GM12891 (cell line): Measurements from ENCODE around the gene CAMTA1. TPM values are rescaled to one million over a fixed set of nuclear protein-coding genes. Genes with fewer than 3 reads are reported as not detected.
A peak's percentile ranks its signal among the peaks of the same experiment; 100 is the strongest.
"Not testable (repeated sequence)": the region's sequence is repeated elsewhere in the genome, so short reads cannot be mapped to it uniquely, and the experiment has no call there.

Source experiments
- DNase-seq: peaks from one replicate; pipeline ENCODE4 v3.0.0; 2011; ENCODE audit warnings: low spot score; ENCODE audit not compliant: insufficient read length
- FAIRE-seq: peaks from 2 replicates; lab custom pipeline; 2011; peaks lifted over from hg19 to GRCh38; lab: Jason Lieb, UNC
- PAX5 ChIP-seq: IDR thresholded peaks from 2 replicates; pipeline ENCODE4 v1.6.1; 2011; ENCODE audit warnings: low read length, moderate library complexity, mild to moderate bottlenecking; ENCODE audit not compliant: insufficient read depth, severe bottlenecking
- POLR2A ChIP-seq: IDR thresholded peaks from 2 replicates; pipeline ENCODE4 v1.6.1; 2011; ENCODE audit warnings: low read depth, low read length, control low read depth
- POLR2AphosphoS5 ChIP-seq: IDR thresholded peaks from 2 replicates; pipeline ENCODE4 v1.6.1; 2011; ENCODE audit warnings: low read depth, low read length, control low read depth
- POU2F2 ChIP-seq: IDR thresholded peaks from 2 replicates; pipeline ENCODE4 v1.6.1; 2011; ENCODE audit warnings: low read depth, mild to moderate bottlenecking, control low read depth, low read length, moderate library complexity
- SPI1 ChIP-seq: IDR thresholded peaks from 2 replicates; pipeline ENCODE4 v1.6.1; 2011; ENCODE audit warnings: low read depth, low read length, control low read depth
- TAF1 ChIP-seq: IDR thresholded peaks from 2 replicates; pipeline ENCODE4 v1.6.1; 2011; ENCODE audit warnings: low read depth, low read length, control low read depth
- polyA plus RNA-seq: library from polyadenylated mRNA; unstranded; fragments of >200 nt; gene quantifications from one replicate; pipeline ENCODE4 v1.2.1, GENCODE V29; 2012; ENCODE audit warnings: low read depth, missing spikeins, inconsistent platforms; ENCODE audit not compliant: missing spikeins

The CAMTA1 gene
- polyA plus RNA-seq, result 60.5 TPM

- no peak for TF ChIP-seq SPI1
- no peak for DNase-seq
- no peak for FAIRE-seq
These were observed at the start of gene CAMTA1 for GRCh38 chr1:6785318-6785727. Gene CAMTA1 (plus strand): TSS chr1:6785454. CDS start chr1:6785531, 77 bp downstream.

GRCh38 chr1:6738987-6739676, 46.1 kb upstream of the CAMTA1 start:
- FAIRE-seq (no peak), DNase-seq (no peak)
- TF ChIP-seq TAF1, result no peak
- no peak for TF ChIP-seq POU2F2
- TF ChIP-seq POLR2AphosphoS5, result no peak
- TF ChIP-seq SPI1, result no peak
- TF ChIP-seq PAX5, result no peak
- TF ChIP-seq POLR2A, result no peak

- peak; percentile 78 for FAIRE-seq
- not testable (repeated sequence) for DNase-seq
These were observed 42.5 kb upstream of the CAMTA1 start for GRCh38 chr1:6742676-6743188.

- DNase-seq, result no peak
- FAIRE-seq, result peak; percentile 41
- no peak for TF ChIP-seq TAF1
- TF ChIP-seq SPI1, result no peak
- no peak for TF ChIP-seq POU2F2
- no peak for TF ChIP-seq POLR2AphosphoS5
- TF ChIP-seq POLR2A, result no peak
- no peak for TF ChIP-seq PAX5
These were observed 41.8 kb upstream of the CAMTA1 start for GRCh38 chr1:6743189-6744101.

GRCh38 chr1:6745073-6745472, 40.2 kb upstream of the CAMTA1 start:
- TF ChIP-seq PAX5, result no peak
- TF ChIP-seq POU2F2, result no peak
- TF ChIP-seq TAF1, result no peak
- TF ChIP-seq SPI1, result no peak
- no peak for TF ChIP-seq POLR2AphosphoS5
- TF ChIP-seq POLR2A, result no peak
- DNase-seq (no peak), FAIRE-seq (no peak)

GRCh38 chr1:6747674-6748073, 37.6 kb upstream of the CAMTA1 start:
- FAIRE-seq, result no peak
- no peak for TF ChIP-seq POU2F2
- no peak for TF ChIP-seq POLR2AphosphoS5
- no peak for TF ChIP-seq POLR2A
- no peak; the same call in 1 of the 2 replicates for TF ChIP-seq SPI1
- no peak for TF ChIP-seq PAX5
- TF ChIP-seq TAF1, result no peak
- no peak for DNase-seq

GRCh38 chr1:6750490-6750889, 34.8 kb upstream of the CAMTA1 start:
- TF ChIP-seq POLR2AphosphoS5 (no peak), PAX5 (no peak), SPI1 (no peak), TAF1 (no peak), POLR2A (no peak), POU2F2 (no peak)
- FAIRE-seq, result no peak

GRCh38 chr1:6753320-6754140, 31.7 kb upstream of the CAMTA1 start:
- TF ChIP-seq TAF1, result no peak
- TF ChIP-seq POLR2AphosphoS5, result no peak
- TF ChIP-seq SPI1, result no peak
- TF ChIP-seq POLR2A, result no peak
- TF ChIP-seq POU2F2, result no peak
- TF ChIP-seq PAX5, result no peak
- DNase-seq, result no peak
- no peak for FAIRE-seq

More at GRCh38 chr1:6750490-6750889, 34.8 kb upstream of the CAMTA1 start:
- DNase-seq, result no peak

GRCh38 chr1:6756457-6756856, 28.8 kb upstream of the CAMTA1 start:
- TF ChIP-seq TAF1 (no peak), POLR2A (no peak), POU2F2 (no peak), SPI1 (no peak), PAX5 (no peak), POLR2AphosphoS5 (no peak)
- DNase-seq (no peak), FAIRE-seq (no peak)
